AG09319 (cell line): Measurements from ENCODE around the gene FNDC3B.
A peak's percentile ranks its signal among the peaks of the same experiment; 100 is the strongest.

Source experiments
- DNase-seq: peaks from one replicate; pipeline ENCODE4 v3.0.0-alpha.2; 2010; ENCODE audit warnings: low read depth; ENCODE audit errors: extremely low read depth
- TF ChIP-seq, protein P1 (sequence below): IDR thresholded peaks from 2 replicates; pipeline ENCODE4 v1.5.1; 2011; ENCODE audit warnings: low read depth, mild to moderate bottlenecking, inconsistent platforms, low read length, moderate library complexity

FNDC3B gene

DNA sequence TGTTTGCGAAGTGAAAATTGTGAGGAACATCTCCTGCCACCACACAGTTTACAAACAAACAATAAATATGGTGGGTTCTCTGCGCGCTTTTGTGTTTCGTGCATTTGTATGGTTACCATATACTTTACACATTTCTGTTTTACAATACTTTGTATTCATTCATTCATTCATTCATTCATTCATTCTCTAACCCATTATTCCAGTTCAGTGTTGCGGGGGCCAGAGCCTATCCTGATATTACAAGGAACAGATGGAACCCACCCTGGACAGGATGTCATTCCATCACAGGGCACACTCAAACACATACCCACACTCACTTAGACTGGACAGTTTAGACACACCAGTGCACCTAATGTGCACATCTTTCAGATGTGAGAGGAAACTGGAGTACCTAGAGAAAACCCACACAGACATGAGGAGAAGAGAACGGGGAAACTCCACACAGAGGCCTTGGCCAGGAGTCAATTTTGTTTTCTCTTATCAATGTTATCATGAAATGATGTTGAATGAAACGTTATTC lies 160.5 kb downstream of the FNDC3B start:
- DNase-seq, result no peak
- TF ChIP-seq, protein P1, sequence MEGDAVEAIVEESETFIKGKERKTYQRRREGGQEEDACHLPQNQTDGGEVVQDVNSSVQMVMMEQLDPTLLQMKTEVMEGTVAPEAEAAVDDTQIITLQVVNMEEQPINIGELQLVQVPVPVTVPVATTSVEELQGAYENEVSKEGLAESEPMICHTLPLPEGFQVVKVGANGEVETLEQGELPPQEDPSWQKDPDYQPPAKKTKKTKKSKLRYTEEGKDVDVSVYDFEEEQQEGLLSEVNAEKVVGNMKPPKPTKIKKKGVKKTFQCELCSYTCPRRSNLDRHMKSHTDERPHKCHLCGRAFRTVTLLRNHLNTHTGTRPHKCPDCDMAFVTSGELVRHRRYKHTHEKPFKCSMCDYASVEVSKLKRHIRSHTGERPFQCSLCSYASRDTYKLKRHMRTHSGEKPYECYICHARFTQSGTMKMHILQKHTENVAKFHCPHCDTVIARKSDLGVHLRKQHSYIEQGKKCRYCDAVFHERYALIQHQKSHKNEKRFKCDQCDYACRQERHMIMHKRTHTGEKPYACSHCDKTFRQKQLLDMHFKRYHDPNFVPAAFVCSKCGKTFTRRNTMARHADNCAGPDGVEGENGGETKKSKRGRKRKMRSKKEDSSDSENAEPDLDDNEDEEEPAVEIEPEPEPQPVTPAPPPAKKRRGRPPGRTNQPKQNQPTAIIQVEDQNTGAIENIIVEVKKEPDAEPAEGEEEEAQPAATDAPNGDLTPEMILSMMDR, result no peak

DNA sequence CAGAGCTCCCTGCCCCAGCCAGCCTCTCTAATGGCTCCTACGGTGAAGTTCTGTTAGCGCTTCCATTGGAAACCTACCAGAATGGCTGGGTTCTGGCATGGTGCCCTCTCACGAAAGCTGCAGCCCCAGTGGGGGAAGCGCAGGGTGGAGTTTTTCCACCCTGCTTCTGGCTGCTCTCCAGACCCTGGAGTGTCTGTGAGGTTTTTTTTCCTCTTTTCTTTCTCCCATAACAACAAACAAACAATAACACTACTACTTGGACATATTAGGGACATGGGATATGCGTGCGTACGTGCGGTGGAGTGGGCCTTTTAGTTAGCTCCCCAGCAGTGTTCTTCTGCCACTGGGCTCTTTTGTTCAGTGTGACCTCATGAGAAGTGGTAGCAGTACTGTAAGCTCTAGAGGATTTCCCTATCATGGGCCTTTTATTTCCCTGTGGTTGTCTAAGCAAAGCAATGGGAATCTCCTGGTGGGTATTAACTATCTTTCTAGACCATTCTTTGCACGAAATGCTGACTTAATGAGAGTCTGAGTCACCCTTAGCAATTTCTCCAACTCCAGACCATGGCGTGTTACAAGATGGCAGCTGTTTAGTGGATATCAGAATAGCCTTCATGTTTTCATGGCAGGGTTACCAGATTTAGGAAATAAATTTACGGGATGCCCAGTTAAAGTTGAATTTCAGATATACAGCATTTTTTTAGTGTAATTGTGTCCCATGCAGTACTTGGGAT lies 161.9 kb downstream of the FNDC3B start:
- TF ChIP-seq, protein P1, result no peak
- peak; percentile 77 for DNase-seq

DNA sequence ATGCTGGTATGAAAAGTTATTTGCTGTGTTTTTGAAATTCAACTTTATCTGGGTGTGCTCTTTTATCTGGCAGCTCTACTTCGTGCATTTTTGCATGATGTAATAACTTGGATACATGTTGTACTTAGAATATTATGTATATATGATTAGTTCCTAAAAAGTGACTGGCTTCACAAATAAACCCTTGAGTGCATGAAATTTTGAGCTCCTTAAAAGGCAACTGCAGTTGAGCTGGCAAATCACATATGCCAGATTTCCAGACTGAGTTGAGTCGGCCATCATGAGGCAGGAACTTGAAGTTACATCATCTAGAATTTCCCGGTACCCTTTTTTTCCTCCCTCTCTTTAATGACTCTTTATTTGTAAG lies 162.5 kb downstream of the FNDC3B start:
- DNase-seq, result peak; percentile 57
- TF ChIP-seq, protein P1, result peak; percentile 2

DNA sequence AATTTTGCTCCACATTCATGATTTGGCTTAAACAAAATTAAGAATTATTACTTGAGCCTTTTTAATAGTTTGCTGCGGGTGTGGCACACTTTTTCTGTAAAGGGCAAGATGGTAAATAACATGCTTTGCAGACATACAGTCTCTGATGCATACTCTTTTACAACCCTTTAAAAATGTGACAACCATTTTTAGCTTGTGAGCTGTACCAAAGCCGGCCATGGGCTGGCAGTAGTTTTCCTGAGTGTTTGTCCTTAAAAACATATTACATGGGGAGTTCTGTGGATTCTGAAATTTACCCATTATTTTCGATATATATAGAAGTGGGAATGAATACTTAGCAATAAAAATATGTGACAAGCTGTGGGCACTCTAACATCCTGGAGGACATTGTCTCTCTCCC lies 163.4 kb downstream of the FNDC3B start:
- no peak for DNase-seq
- TF ChIP-seq, protein P1, result no peak

DNA sequence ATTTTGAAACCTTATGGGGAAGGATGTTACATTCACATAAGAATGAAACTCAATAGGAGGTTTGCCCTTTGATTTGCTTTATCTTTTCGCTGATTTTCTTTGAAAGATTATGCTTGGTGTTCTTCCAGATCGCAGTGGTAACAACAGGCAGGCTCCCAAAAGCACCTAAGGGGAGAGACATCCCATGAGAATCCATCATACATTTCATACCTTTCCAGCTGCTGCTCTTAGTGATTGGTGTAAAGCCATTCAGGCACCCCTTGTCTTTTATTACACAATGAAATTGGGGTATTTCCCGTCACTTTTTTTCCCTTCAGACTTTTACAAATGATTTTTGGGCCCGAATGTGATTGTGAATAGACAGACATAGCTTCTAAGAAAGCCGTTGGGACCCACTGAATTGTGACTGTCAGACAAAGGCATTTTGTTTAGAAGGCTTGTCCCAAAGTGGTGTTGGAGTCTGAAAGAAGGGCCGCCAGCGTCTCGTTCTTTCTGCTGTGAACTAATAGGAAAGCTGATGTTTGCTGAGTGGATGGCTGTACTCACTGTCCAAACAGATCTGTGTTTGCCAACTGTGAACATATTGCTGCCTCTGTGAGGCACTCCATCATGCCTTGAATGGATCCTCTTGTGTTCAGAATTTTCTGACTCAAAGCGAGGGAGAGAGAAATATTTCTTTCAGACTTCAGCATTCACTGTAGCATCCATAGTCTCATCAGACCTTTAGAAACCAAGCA lies 164.3 kb downstream of the FNDC3B start:
- no peak for DNase-seq
- TF ChIP-seq, protein P1, result no peak

DNA sequence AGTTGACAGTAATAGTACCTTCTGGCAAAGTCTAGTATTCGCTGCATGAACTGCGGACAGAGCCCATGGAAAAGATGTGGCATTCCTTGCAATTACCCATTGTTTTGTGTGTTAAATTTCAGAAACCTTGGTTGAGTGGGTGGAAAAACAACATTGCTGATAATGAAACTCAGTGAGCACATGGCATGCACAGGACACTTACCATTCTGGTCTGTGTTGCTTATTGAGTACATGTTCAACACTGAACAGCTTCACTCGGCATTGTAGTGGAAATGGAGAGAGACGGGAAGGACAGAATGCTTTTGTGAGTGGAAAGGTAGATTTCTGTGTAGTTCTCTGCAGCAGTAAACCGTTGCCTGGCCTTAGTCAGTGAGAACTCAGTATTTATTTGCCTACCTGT lies 165.3 kb downstream of the FNDC3B start:
- TF ChIP-seq, protein P1, result no peak
- DNase-seq, result no peak
